Measurements from ENCODE around the gene DTWD2.

The DTWD2 gene

GRCh38 chr5:118793652-118794051 is 194.7 kb downstream of the DTWD2 start:
- peaks cover 16% of the 10 kb centered on the region for H3K4me1 ChIP-seq (ENCODE audit: control insufficient read depth, insufficient read depth, low read length)
- no peak overlapping the region for H3K9ac ChIP-seq (ENCODE audit: low read depth, low read length)
- H3K9me3 ChIP-seq (ENCODE audit: control insufficient read depth, insufficient read depth, low read length) = no peaks in the 10 kb centered on the region

GRCh38 chr5:118793091-118793490 is 195.3 kb downstream of the DTWD2 start:
- peak overlapping the region; percentile 9 for H3K9ac ChIP-seq (ENCODE audit: low read depth, low read length)
- H3K4me3 ChIP-seq (ENCODE audit: low read depth, low read length) = no peak overlapping the region
- no peaks in the 10 kb centered on the region for H3K27me3 ChIP-seq (ENCODE audit: control insufficient read depth, insufficient read depth, low read length)
- H3K36me3 ChIP-seq (ENCODE audit: control insufficient read depth, insufficient read depth, low read length) = no peaks in the 10 kb centered on the region
- no peaks in the 10 kb centered on the region for H3K9me3 ChIP-seq (ENCODE audit: control insufficient read depth, insufficient read depth, low read length)
- H3K4me1 ChIP-seq (ENCODE audit: control insufficient read depth, insufficient read depth, low read length) = peaks cover 16% of the 10 kb centered on the region

More at GRCh38 chr5:118793652-118794051, 194.7 kb downstream of the DTWD2 start:
- H3K4me3 ChIP-seq (ENCODE audit: low read depth, low read length) = no peak overlapping the region
- H3K27me3 ChIP-seq (ENCODE audit: control insufficient read depth, insufficient read depth, low read length) = no peaks in the 10 kb centered on the region
- no peaks in the 10 kb centered on the region for H3K36me3 ChIP-seq (ENCODE audit: control insufficient read depth, insufficient read depth, low read length)

- Histone ChIP-seq H3K36me3 (ENCODE audit: control insufficient read depth, insufficient read depth, low read length) (no peaks in the 10 kb centered on the region), H3K9ac (ENCODE audit: low read depth, low read length) (no peak overlapping the region), H3K4me1 (ENCODE audit: control insufficient read depth, insufficient read depth, low read length) (peaks cover 16% of the 10 kb centered on the region), H3K9me3 (ENCODE audit: control insufficient read depth, insufficient read depth, low read length) (no peaks in the 10 kb centered on the region), H3K27me3 (ENCODE audit: control insufficient read depth, insufficient read depth, low read length) (no peaks in the 10 kb centered on the region), H3K4me3 (ENCODE audit: low read depth, low read length) (no peak overlapping the region)
These were observed 196.2 kb downstream of the DTWD2 start for GRCh38 chr5:118791926-118792734.

DNA sequence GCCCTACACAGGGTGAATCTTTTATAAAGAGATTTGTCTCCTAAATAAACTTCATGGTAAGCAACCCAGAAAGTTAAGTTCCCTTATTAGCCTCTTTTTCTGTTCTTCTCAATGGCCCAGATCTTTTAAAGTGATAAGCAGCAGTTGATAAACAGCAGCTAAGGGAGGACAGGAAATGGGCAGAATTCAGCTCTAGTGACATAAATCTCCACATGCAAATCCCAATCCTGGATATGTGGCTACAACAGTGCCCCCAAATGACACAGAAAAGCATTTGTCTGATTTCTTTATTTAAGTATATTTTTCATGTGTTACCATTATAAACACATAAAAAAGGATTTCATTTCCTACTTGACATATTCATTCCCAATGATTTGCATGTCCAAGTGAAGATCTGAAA is 199.0 kb downstream of the DTWD2 start:
- Histone ChIP-seq H3K4me1 (ENCODE audit: control insufficient read depth, insufficient read depth, low read length) (peaks cover 5% of the 10 kb centered on the region), H3K9me3 (ENCODE audit: control insufficient read depth, insufficient read depth, low read length) (no peaks in the 10 kb centered on the region)

GRCh38 chr5:118788351-118788750 is 200.0 kb downstream of the DTWD2 start:
- no peaks in the 10 kb centered on the region for H3K9me3 ChIP-seq (ENCODE audit: control insufficient read depth, insufficient read depth, low read length)
- no peak overlapping the region for H3K9ac ChIP-seq (ENCODE audit: low read depth, low read length)
- no peaks in the 10 kb centered on the region for H3K36me3 ChIP-seq (ENCODE audit: control insufficient read depth, insufficient read depth, low read length)
- no peak overlapping the region for H3K4me3 ChIP-seq (ENCODE audit: low read depth, low read length)
- H3K27me3 ChIP-seq (ENCODE audit: control insufficient read depth, insufficient read depth, low read length) = no peaks in the 10 kb centered on the region
- peaks cover 5% of the 10 kb centered on the region for H3K4me1 ChIP-seq (ENCODE audit: control insufficient read depth, insufficient read depth, low read length)

More for the DNA sequence above, 199.0 kb downstream of the DTWD2 start:
- Histone ChIP-seq H3K9ac (ENCODE audit: low read depth, low read length) (no peak overlapping the region), H3K4me3 (ENCODE audit: low read depth, low read length) (no peak overlapping the region), H3K36me3 (ENCODE audit: control insufficient read depth, insufficient read depth, low read length) (no peaks in the 10 kb centered on the region), H3K27me3 (ENCODE audit: control insufficient read depth, insufficient read depth, low read length) (no peaks in the 10 kb centered on the region)

Data from iPS-15b (cell line).